Astrocyte (in vitro differentiated cells and primary cell): ENCODE data around the gene GXYLT2. TPM values are rescaled to one million over a fixed set of nuclear protein-coding genes. Genes with fewer than 3 reads are reported as not detected.

Experiments
- DNase-seq: peaks from one replicate; pipeline ENCODE4 v3.0.0-alpha.2; 2010; ENCODE audit warnings: low read depth
- FAIRE-seq: peaks from 2 replicates; lab custom pipeline; 2011; peaks lifted over from hg19 to GRCh38; lab: Jason Lieb, UNC
- H2AFZ ChIP-seq: 2 replicates; pipeline ENCODE4 v1.6.0; 2012; ENCODE audit warnings: low read depth, low read length, inconsistent platforms
- H3K27ac ChIP-seq: 2 replicates; pipeline ENCODE4 v1.5.1; 2011; ENCODE audit warnings: low read depth, low read length, inconsistent platforms
- H3K27me3 ChIP-seq: 2 replicates; pipeline ENCODE4 v1.6.0; 2011; ENCODE audit warnings: low read length, inconsistent platforms; ENCODE audit not compliant: insufficient read depth
- H3K36me3 ChIP-seq: 2 replicates; pipeline ENCODE4 v1.5.1; 2011; ENCODE audit warnings: low read length, inconsistent platforms; ENCODE audit not compliant: insufficient read depth
- H3K4me1 ChIP-seq: 2 replicates; pipeline ENCODE4 v1.5.1; 2011; ENCODE audit warnings: low read length, inconsistent platforms; ENCODE audit not compliant: insufficient read depth
- H3K4me2 ChIP-seq: 2 replicates; pipeline ENCODE4 v1.6.0; 2012; ENCODE audit warnings: low read length, inconsistent platforms
- H3K4me3 ChIP-seq: 2 replicates; pipeline ENCODE4 v1.5.1; 2011; ENCODE audit warnings: low read depth, mild to moderate bottlenecking, low read length, inconsistent platforms; ENCODE audit not compliant: insufficient read depth
- H3K79me2 ChIP-seq: 2 replicates; pipeline ENCODE4 v1.6.0; 2012; ENCODE audit warnings: mild to moderate bottlenecking, low read length, inconsistent platforms; ENCODE audit not compliant: insufficient read depth
- H3K9ac ChIP-seq: 2 replicates; pipeline ENCODE4 v1.6.0; 2012; ENCODE audit warnings: mild to moderate bottlenecking, low read length, inconsistent platforms
- H3K9me3 ChIP-seq: 2 replicates; pipeline ENCODE4 v1.5.1; 2012; ENCODE audit warnings: low read depth, mild to moderate bottlenecking, low read length, inconsistent platforms; ENCODE audit not compliant: insufficient read depth
- H4K20me1 ChIP-seq: 2 replicates; pipeline ENCODE4 v1.6.0; 2012; ENCODE audit warnings: low read length, inconsistent platforms; ENCODE audit not compliant: insufficient read depth
- H3K27ac Mint-ChIP-seq: one replicate; pipeline ENCODE4 v1.8.0; 2021; ENCODE audit warnings: mild to moderate bottlenecking, mixed read lengths; ENCODE audit not compliant: unreplicated experiment
- H3K27me3 Mint-ChIP-seq: one replicate; pipeline ENCODE4 v1.8.0; 2021; ENCODE audit warnings: low read depth, mixed read lengths; ENCODE audit not compliant: unreplicated experiment
- H3K36me3 Mint-ChIP-seq: one replicate; pipeline ENCODE4 v1.8.0; 2021; ENCODE audit warnings: low read depth, mixed read lengths; ENCODE audit not compliant: unreplicated experiment
- H3K4me1 Mint-ChIP-seq: one replicate; pipeline ENCODE4 v1.8.0; 2021; ENCODE audit warnings: low read depth, mixed read lengths; ENCODE audit not compliant: unreplicated experiment
- H3K4me3 Mint-ChIP-seq: one replicate; pipeline ENCODE4 v1.8.0; 2021; ENCODE audit warnings: mild to moderate bottlenecking, moderate library complexity, mixed read lengths; ENCODE audit not compliant: unreplicated experiment
- H3K9me3 Mint-ChIP-seq: one replicate; pipeline ENCODE4 v1.8.0; 2021; ENCODE audit warnings: mild to moderate bottlenecking, mixed read lengths; ENCODE audit not compliant: unreplicated experiment
- EZH2 ChIP-seq: IDR thresholded peaks from 2 replicates; pipeline ENCODE4 v1.6.1; 2012; ENCODE audit warnings: mild to moderate bottlenecking, low read length, inconsistent platforms; ENCODE audit not compliant: insufficient read depth
- total RNA-seq: library from RNA; stranded (reverse); gene quantifications from 2 replicates; pipeline ENCODE4 v1.2.1, GENCODE V29; 2021
- TF ChIP-seq, protein P1 (sequence below): IDR thresholded peaks from 2 replicates; pipeline ENCODE4 v1.5.1; 2011; ENCODE audit warnings: low read depth, mild to moderate bottlenecking, inconsistent platforms, low read length, moderate library complexity; ENCODE audit not compliant: insufficient read depth

Gene GXYLT2
- total RNA-seq, 1 donor from 2014 or later = 62.6 TPM

DNA sequence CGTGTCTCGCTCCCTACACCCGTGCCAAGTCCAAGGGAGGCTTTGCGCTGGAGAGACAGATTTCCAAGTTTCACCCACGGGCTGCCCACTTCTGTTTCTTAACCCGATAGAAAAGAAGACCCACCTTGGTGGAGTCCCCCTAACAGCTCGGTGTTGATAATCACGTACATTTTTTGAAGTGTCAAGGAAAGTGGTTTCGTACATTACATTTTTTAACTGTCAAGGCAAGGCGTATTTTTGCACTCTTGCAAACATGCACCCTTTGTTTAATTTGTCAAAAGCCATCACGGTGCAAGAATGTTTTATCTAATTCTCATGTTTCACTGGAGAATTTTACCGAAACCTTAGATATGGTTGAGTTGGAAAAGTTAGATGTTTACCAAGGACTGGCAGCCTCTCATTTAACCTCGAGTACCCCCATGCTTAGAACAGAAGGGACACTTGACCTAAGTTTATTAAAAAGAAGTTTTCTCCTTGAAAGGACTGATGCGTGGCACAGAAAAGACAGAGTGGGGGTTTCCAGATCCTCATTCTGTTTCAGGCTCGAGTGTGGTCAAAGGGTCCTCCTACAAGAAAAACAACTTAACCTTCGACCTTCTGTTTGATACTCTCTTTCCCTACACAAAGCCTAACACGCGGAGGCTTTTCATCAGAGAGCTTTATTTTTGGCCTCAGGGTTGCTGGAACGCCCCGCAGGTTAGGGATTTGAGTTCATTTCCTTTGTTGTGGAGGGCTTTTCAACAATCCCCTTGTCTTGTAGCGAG is 882 bp downstream of the GXYLT2 start:
- no peaks in the 10 kb centered on the region for H3K36me3 ChIP-seq
- peak overlapping the region; percentile 100 for H3K4me2 ChIP-seq
- H4K20me1 ChIP-seq = no peaks in the 10 kb centered on the region
- Mint-ChIP-seq H3K4me3 (peak overlapping the region; percentile 88), H3K4me1 (peaks cover 40% of the 10 kb centered on the region), H3K27me3 (peaks cover 1% of the 10 kb centered on the region), H3K36me3 (no peaks in the 10 kb centered on the region), H3K27ac (peak overlapping the region; percentile 91), H3K9me3 (no peaks in the 10 kb centered on the region)
- H3K4me1 ChIP-seq = peaks cover 55% of the 10 kb centered on the region
- H3K9me3 ChIP-seq = no peaks in the 10 kb centered on the region
- peak overlapping the region; percentile 54 for H3K27ac ChIP-seq
- no peak for TF ChIP-seq EZH2
- TF ChIP-seq, protein P1, sequence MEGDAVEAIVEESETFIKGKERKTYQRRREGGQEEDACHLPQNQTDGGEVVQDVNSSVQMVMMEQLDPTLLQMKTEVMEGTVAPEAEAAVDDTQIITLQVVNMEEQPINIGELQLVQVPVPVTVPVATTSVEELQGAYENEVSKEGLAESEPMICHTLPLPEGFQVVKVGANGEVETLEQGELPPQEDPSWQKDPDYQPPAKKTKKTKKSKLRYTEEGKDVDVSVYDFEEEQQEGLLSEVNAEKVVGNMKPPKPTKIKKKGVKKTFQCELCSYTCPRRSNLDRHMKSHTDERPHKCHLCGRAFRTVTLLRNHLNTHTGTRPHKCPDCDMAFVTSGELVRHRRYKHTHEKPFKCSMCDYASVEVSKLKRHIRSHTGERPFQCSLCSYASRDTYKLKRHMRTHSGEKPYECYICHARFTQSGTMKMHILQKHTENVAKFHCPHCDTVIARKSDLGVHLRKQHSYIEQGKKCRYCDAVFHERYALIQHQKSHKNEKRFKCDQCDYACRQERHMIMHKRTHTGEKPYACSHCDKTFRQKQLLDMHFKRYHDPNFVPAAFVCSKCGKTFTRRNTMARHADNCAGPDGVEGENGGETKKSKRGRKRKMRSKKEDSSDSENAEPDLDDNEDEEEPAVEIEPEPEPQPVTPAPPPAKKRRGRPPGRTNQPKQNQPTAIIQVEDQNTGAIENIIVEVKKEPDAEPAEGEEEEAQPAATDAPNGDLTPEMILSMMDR = no peak
- FAIRE-seq (no peak), DNase-seq (peak; percentile 39)
- peak overlapping the region; percentile 83 for H3K4me3 ChIP-seq
- peak overlapping the region; percentile 81 for H3K9ac ChIP-seq
- H2AFZ ChIP-seq = peak overlapping the region; percentile 28
- H3K27me3 ChIP-seq = no peaks in the 10 kb centered on the region
- peaks cover 11% of the 10 kb centered on the region for H3K79me2 ChIP-seq

DNA sequence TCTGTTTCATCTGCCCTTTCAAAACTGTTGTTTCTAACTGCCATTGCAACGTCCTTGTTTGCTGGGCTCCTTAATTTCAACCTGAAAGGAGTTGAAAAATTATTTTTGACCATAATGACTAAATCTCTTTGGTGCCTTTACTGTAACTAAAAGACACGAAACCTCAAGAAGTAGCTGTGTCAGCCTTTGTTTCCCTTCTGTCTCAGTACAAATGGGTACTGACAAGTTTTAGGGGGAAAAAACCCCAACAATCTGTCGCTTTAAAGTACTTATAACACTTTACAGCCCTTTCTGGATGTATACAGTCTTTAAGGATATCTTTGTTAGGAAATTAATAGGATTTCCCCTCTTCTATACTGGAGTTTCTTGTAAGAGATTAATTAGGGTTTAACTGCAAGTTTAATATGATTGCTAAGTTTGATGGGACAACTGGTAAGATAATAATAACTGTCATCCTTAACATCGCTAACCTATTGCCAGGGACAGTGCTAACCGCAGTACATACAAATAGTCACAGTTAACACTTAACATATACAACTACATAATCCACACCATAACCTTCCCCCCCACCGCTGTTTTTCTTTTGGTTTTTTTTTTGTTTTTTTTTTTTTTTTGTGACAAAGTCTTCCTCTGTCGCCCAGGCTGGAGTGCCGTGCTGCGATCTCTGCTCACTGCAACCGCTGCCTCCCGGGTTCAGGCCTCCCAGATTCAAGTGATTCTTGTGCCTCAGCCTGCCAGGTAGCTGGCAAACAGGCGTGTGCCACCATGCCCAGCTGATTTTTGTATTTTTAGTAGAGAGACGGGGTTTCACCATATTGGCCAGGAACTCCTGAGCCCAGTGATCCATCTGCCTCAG is 1.7 kb downstream of the GXYLT2 start:
- H3K27ac Mint-ChIP-seq = peak overlapping the region; percentile 91
- H3K9ac ChIP-seq = peak overlapping the region; percentile 81

More for the DNA sequence above, 1.7 kb downstream of the GXYLT2 start:
- Histone ChIP-seq H3K4me1 (peaks cover 55% of the 10 kb centered on the region), H3K9me3 (no peaks in the 10 kb centered on the region), H3K79me2 (peaks cover 13% of the 10 kb centered on the region), H4K20me1 (no peaks in the 10 kb centered on the region), H3K36me3 (no peaks in the 10 kb centered on the region), H3K27me3 (no peaks in the 10 kb centered on the region), H2AFZ (no peak overlapping the region), H3K4me3 (peak overlapping the region; percentile 83), H3K27ac (peak overlapping the region; percentile 54), H3K4me2 (peak overlapping the region; percentile 100)
- TF ChIP-seq, protein P1 = no peak
- no peak for TF ChIP-seq EZH2
- DNase-seq = no peak
- H3K4me3 Mint-ChIP-seq = peak overlapping the region; percentile 88
- peaks cover 1% of the 10 kb centered on the region for H3K27me3 Mint-ChIP-seq
- H3K4me1 Mint-ChIP-seq = peaks cover 40% of the 10 kb centered on the region
- no peaks in the 10 kb centered on the region for H3K9me3 Mint-ChIP-seq
- no peak for FAIRE-seq
- H3K36me3 Mint-ChIP-seq = peaks cover 2% of the 10 kb centered on the region
